Mucosa of descending colon (tissue), 3 donors: ENCODE measurements around the gene SLITRK6. TPM values are rescaled to one million over a fixed set of nuclear protein-coding genes. Genes with fewer than 3 reads are reported as not detected.

Source experiments
- ATAC-seq: fragments of 200-7000 bp; cut with Tn5 transposase; one replicate; pipeline ENCODE4 v1.9.1; 2020; ENCODE audit warnings: mild to moderate bottlenecking, moderate library complexity
- DNase-seq, 3 donors: peaks; one replicate each; pipeline ENCODE4 v3.0.0-alpha.2; 2020
- H3K36me3 ChIP-seq: fragments of 200-600 bp; one replicate; pipeline ENCODE4 v1.8.0; 2021; ENCODE audit warnings: low read depth, mild to moderate bottlenecking
- H3K4me1 ChIP-seq: fragments of 200-600 bp; one replicate; pipeline ENCODE4 v1.8.0; 2021; ENCODE audit warnings: low read depth, mild to moderate bottlenecking
- H3K4me3 ChIP-seq: fragments of 200-600 bp; one replicate; pipeline ENCODE4 v1.8.0; 2021; ENCODE audit warnings: mild to moderate bottlenecking
- H3K9me3 ChIP-seq: fragments of 200-600 bp; one replicate; pipeline ENCODE4 v1.8.0; 2021; ENCODE audit warnings: mild to moderate bottlenecking
- intact Hi-C, 2 donors: fragments of 100-400 bp; cut with DNase I in 1 of 2; cut with micrococcal nuclease in 1 of 2; formaldehyde crosslinking; loops; one replicate each; pipeline versions ENCODE4 v1.11.0 to v1.11.1; 2022; cut with DNase I, micrococcal nuclease
- total RNA-seq, 3 donors: library from RNA; stranded (reverse); fragmentation: NEBNext Ultra II Directional in 2 of 3; extraction: Animal tissue kit (Norgen Biotek cat#: 25700) in 2 of 3; gene quantifications; one replicate each; pipeline versions ENCODE4 v1.2.1 to v1.2.4, GENCODE V29; 2021 to 2023
- TF ChIP-seq, protein P1 (sequence below): fragments of 200-600 bp; IDR thresholded peaks from one replicate; pipeline ENCODE4 v1.8.0; 2022; ENCODE audit warnings: antibody characterized with exemption, mild to moderate bottlenecking
- donor health status: DM: no; HTN: no; CAD: no; lungs with moderate emphysema.
- donor health status: DM: no; HTN: no; CAD: no.
- donor health status: DM: no; HTN: yes; CAD: no.

The SLITRK6 gene
- total RNA-seq, 3 donors from 2014 or later = 3.6 to 5.8 (median 4.7) TPM

DNA sequence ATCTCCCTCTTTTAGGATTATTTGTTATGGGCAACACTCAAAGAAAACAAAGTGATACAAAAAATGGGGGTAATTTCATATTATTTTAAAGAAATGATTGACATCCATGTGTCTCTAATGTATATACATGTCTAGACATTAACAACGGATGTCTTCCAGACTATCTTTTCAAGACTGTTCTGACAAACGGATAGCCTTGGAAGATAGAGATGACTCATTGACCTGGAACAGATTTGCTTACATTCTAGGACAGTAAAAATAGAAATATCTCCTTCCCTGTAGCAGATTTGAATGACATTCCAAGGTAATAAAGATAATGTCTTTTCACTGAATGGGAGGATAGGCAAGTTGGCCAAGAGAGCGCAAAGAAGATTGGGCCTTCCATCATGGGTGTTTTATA lies 26.2 kb upstream of the SLITRK6 start:
- ATAC-seq = no peak
- TF ChIP-seq, protein P1, sequence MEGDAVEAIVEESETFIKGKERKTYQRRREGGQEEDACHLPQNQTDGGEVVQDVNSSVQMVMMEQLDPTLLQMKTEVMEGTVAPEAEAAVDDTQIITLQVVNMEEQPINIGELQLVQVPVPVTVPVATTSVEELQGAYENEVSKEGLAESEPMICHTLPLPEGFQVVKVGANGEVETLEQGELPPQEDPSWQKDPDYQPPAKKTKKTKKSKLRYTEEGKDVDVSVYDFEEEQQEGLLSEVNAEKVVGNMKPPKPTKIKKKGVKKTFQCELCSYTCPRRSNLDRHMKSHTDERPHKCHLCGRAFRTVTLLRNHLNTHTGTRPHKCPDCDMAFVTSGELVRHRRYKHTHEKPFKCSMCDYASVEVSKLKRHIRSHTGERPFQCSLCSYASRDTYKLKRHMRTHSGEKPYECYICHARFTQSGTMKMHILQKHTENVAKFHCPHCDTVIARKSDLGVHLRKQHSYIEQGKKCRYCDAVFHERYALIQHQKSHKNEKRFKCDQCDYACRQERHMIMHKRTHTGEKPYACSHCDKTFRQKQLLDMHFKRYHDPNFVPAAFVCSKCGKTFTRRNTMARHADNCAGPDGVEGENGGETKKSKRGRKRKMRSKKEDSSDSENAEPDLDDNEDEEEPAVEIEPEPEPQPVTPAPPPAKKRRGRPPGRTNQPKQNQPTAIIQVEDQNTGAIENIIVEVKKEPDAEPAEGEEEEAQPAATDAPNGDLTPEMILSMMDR = no peak
- H3K36me3 ChIP-seq = no peaks in the 10 kb centered on the region
- H3K4me3 ChIP-seq = no peak overlapping the region
- H3K4me1 ChIP-seq = no peaks in the 10 kb centered on the region
- no peaks in the 10 kb centered on the region for H3K9me3 ChIP-seq
- DNase-seq = no peak
- intact Hi-C loops = no loop called here

DNA sequence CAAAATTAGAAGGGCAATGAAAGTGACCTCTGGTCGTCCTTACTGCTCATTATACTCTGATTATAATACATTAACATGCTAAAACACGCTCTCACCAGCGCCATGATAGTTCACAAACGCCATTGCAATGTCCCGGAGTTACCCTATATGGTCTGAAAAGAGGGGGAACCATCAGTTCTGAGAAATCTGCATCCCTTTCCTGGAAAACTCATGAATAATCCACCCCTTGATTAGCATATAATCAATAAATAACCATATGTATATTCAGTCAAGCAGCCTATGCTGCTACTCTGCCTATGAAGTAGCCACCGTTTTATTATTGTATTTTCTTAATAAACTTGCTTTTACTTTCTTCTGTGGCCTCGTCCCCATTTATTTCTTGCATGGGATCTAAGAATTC lies 24.6 kb upstream of the SLITRK6 start:
- intact Hi-C loops = no loop called here
- no peaks in the 10 kb centered on the region for H3K9me3 ChIP-seq
- H3K4me3 ChIP-seq = no peak overlapping the region

DNA sequence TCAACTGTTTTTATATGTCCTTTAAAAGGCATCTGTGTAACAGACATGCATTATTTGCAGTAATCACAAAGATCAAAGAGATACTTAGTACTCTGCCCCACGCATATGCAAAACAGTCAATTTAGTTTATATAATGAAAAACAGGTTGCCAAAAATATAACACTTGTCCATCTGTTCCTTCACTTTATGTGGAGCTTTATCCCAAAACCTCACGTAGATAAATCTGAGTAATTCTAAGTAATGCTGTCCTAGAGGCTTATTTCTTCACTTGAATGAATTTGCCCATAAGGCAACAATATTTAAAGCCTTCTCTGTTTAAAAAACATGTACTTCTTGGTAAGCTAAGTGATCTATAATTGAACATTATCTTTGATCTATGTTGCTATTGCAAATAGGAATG lies 20.3 kb upstream of the SLITRK6 start:
- H3K9me3 ChIP-seq = no peaks in the 10 kb centered on the region
- no peak for DNase-seq
- no peak for ATAC-seq
- no peak overlapping the region for H3K4me3 ChIP-seq
- no peaks in the 10 kb centered on the region for H3K36me3 ChIP-seq
- H3K4me1 ChIP-seq = no peaks in the 10 kb centered on the region
- intact Hi-C loops = no loop called here
- TF ChIP-seq, protein P1 = no peak

More for the DNA sequence above, 24.6 kb upstream of the SLITRK6 start:
- TF ChIP-seq, protein P1 = no peak
- Histone ChIP-seq H3K36me3 (no peaks in the 10 kb centered on the region), H3K4me1 (no peaks in the 10 kb centered on the region)
- no peak for DNase-seq
- no peak for ATAC-seq

- H3K36me3 ChIP-seq = no peaks in the 10 kb centered on the region
- no peak overlapping the region for H3K4me3 ChIP-seq
- no peaks in the 10 kb centered on the region for H3K9me3 ChIP-seq
- TF ChIP-seq, protein P1 = no peak
- no peaks in the 10 kb centered on the region for H3K4me1 ChIP-seq
- intact Hi-C loops = no loop called here
- no peak for ATAC-seq
- DNase-seq = no peak
Measured at GRCh38 chr13:85816413-85816812, 17.2 kb upstream of the SLITRK6 start.

DNA sequence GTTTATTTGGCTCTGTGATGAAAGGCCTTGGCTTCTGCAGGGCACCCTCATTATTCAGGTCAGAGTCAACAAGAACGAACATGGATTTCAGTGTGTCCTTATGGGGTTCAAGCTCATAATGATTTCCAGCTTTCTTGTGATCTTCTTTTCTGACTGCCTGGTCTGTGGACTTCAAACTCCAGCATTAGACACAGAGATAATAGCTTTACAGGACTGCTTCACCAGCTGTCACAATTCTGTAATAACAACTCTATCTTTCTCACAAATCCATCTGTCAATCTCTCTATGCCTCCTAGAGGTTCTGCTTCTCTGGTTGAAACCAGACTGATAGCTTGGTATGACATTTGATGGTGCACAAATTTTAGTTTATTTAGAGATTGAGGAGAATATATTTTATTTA lies 13.1 kb upstream of the SLITRK6 start:
- no peak overlapping the region for H3K4me3 ChIP-seq
- H3K9me3 ChIP-seq = no peaks in the 10 kb centered on the region
- no peak for DNase-seq
- H3K4me1 ChIP-seq = no peaks in the 10 kb centered on the region
- H3K36me3 ChIP-seq = no peaks in the 10 kb centered on the region
- intact Hi-C loops = no loop called here
- TF ChIP-seq, protein P1 = no peak
- ATAC-seq = no peak

- DNase-seq = no peak
- TF ChIP-seq, protein P1 = no peak
Measured at GRCh38 chr13:85808811-85809210, 9.6 kb upstream of the SLITRK6 start.

More at GRCh38 chr13:85808811-85809210, 9.6 kb upstream of the SLITRK6 start:
- Histone ChIP-seq H3K4me1 (no peaks in the 10 kb centered on the region), H3K4me3 (no peak overlapping the region), H3K9me3 (no peaks in the 10 kb centered on the region), H3K36me3 (no peaks in the 10 kb centered on the region)
- intact Hi-C loops = loop anchor here (5.0 kb wide), 2 partner anchors 892 to 912 kb away; no protein-coding TSS in a partner anchor
- ATAC-seq = no peak
